Thyroid gland (tissue), 4 donors: Measurements from ENCODE around the gene ADCY1. TPM values are rescaled to one million over a fixed set of nuclear protein-coding genes. Genes with fewer than 3 reads are reported as not detected.

Experiments
- DNase-seq, 2 donors: peaks; one replicate each; pipeline ENCODE4 v3.0.0-alpha.2; 2019
- H3K27ac ChIP-seq, 3 donors: fragments of 200-600 bp; sonication (generic); 1 replicate in 2 of 3; 2 replicates in 1 of 3; pipeline ENCODE4 v1.5.1; 2016 to 2019; ENCODE audit warnings: mild to moderate bottlenecking in 1 of 3, moderate library complexity in 1 of 3
- H3K27me3 ChIP-seq: fragments of 200-600 bp; sonication (generic); one replicate; pipeline ENCODE4 v1.5.1; 2019
- H3K36me3 ChIP-seq, 2 donors: fragments of 200-600 bp; sonication (generic); one replicate each; pipeline ENCODE4 v1.5.1; 2016 to 2019
- H3K4me1 ChIP-seq, 2 donors: fragments of 200-600 bp; sonication (generic); one replicate each; pipeline ENCODE4 v1.5.1; 2017 to 2019
- H3K4me3 ChIP-seq, 3 donors: fragments of 200-600 bp; sonication (generic); replicated peaks in 1 of 3; 1 replicate in 2 of 3; 2 replicates in 1 of 3; pipeline ENCODE4 v1.5.1; 2016; ENCODE audit warnings: mild to moderate bottlenecking in 1 of 3
- H3K9me3 ChIP-seq: fragments of 200-600 bp; sonication (generic); one replicate; pipeline ENCODE4 v1.5.1; 2017
- CTCF ChIP-seq, 6 experiments: fragments of 200-600 bp in 3 of 6; fragments of 450-650 bp in 3 of 6; sonication (generic) in 3 of 6; IDR thresholded peaks; one replicate each; pipeline ENCODE4 v1.5.1; 2016 to 2019; ENCODE audit warnings: antibody characterized with exemption in 6 of 6, mild to moderate bottlenecking in 2 of 6, inconsistent platforms in 1 of 6, moderate library complexity in 1 of 6
- POLR2A ChIP-seq, 2 donors: fragments of 450-650 bp; IDR thresholded peaks; one replicate each; pipeline ENCODE4 v1.6.1; 2017; ENCODE audit warnings: antibody characterized with exemption in 2 of 2, mild to moderate bottlenecking in 2 of 2, moderate library complexity in 1 of 2
- WGBS, 2 donors: methylation state at CpG; one replicate each; pipeline ENCODE4 v1.1.5; 2017; 5-methylcytosine and 5-hydroxymethylcytosine counted together
- intact Hi-C: fragments of 100-400 bp; cut with DNase I; formaldehyde crosslinking; loops from one replicate; pipeline ENCODE4 v1.15.1; 2023
- total RNA-seq, 4 donors: library from RNA; depleted of rRNA; stranded (reverse); fragments of >200 nt; gene quantifications; one replicate each; pipeline ENCODE4 v1.2.3, GENCODE V29; 2016

The ADCY1 gene
- total RNA-seq, 4 donors from 2014 or later = 5.8 to 11.6 (median 7.7) TPM

- H3K9me3 ChIP-seq = no peaks in the 10 kb centered on the region
- peaks cover 18 to 46% of the 10 kb centered on the region in 2 donors for H3K4me1 ChIP-seq
- intact Hi-C loops = no loop called here
- H3K27ac ChIP-seq = no peak overlapping the region
- H3K27me3 ChIP-seq = no peaks in the 10 kb centered on the region
- 79 to 82% methylated on average over 12 of the region's 12 CpGs for WGBS, 2 donors
- no peak overlapping the region for H3K4me3 ChIP-seq
- TF ChIP-seq CTCF (IDR thresholded peaks at IDR 0.05) (no peak), POLR2A (IDR thresholded peaks at IDR 0.05) (no peak)
- no peaks in the 10 kb centered on the region for H3K36me3 ChIP-seq
- no peak for DNase-seq
Measured at GRCh38 chr7:45576249-45576929, 2.2 kb downstream of the ADCY1 start.

- H3K9me3 ChIP-seq = no peaks in the 10 kb centered on the region
- TF ChIP-seq CTCF (IDR thresholded peaks at IDR 0.05) = no peak
- no peak for TF ChIP-seq POLR2A (IDR thresholded peaks at IDR 0.05)
- 75 to 88% methylated on average over 2 to 3 of the region's 3 CpGs for WGBS, 2 donors
- intact Hi-C loops = no loop called here
- no peak overlapping the region for H3K27ac ChIP-seq
- H3K4me1 ChIP-seq = peaks cover 18 to 57% of the 10 kb centered on the region in 2 donors
- H3K36me3 ChIP-seq = no peaks in the 10 kb centered on the region
- H3K27me3 ChIP-seq = no peaks in the 10 kb centered on the region
- no peak overlapping the region for H3K4me3 ChIP-seq
- no peak for DNase-seq
Measured at GRCh38 chr7:45578022-45578421, 3.9 kb downstream of the ADCY1 start.

- H3K4me1 ChIP-seq = peaks cover 21 to 59% of the 10 kb centered on the region in 2 donors
- intact Hi-C loops = no loop called here
- no peak overlapping the region for H3K27ac ChIP-seq
- H3K4me3 ChIP-seq = no peak overlapping the region
- no peak for DNase-seq
- no peak for TF ChIP-seq CTCF (IDR thresholded peaks at IDR 0.05)
- TF ChIP-seq POLR2A (IDR thresholded peaks at IDR 0.05) = no peak
- no peaks in the 10 kb centered on the region for H3K27me3 ChIP-seq
- H3K9me3 ChIP-seq = no peaks in the 10 kb centered on the region
- no peaks in the 10 kb centered on the region for H3K36me3 ChIP-seq
- 88 to 100% methylated on average over 1 of the region's 1 CpG for WGBS, 2 donors
Measured at GRCh38 chr7:45578467-45578866, 4.3 kb downstream of the ADCY1 start.

GRCh38 chr7:45579391-45579801, 5.2 kb downstream of the ADCY1 start:
- intact Hi-C loops = no loop called here
- 58 to 70% methylated on average over 6 to 7 of the region's 7 CpGs for WGBS, 2 donors

More at GRCh38 chr7:45579391-45579801, 5.2 kb downstream of the ADCY1 start:
- Histone ChIP-seq H3K9me3 (no peaks in the 10 kb centered on the region), H3K27me3 (no peaks in the 10 kb centered on the region), H3K4me3 (no peak overlapping the region), H3K4me1 (peaks cover 22 to 60% of the 10 kb centered on the region in 2 donors), H3K36me3 (no peaks in the 10 kb centered on the region), H3K27ac (peak overlapping the region in 2 of 3 donors; percentile 62 to 79)
- DNase-seq = no peak
- TF ChIP-seq CTCF (IDR thresholded peaks at IDR 0.05) (no peak), POLR2A (IDR thresholded peaks at IDR 0.05) (no peak)
